ENCODE measurements around the gene CLDN11.

Gene CLDN11

DNA sequence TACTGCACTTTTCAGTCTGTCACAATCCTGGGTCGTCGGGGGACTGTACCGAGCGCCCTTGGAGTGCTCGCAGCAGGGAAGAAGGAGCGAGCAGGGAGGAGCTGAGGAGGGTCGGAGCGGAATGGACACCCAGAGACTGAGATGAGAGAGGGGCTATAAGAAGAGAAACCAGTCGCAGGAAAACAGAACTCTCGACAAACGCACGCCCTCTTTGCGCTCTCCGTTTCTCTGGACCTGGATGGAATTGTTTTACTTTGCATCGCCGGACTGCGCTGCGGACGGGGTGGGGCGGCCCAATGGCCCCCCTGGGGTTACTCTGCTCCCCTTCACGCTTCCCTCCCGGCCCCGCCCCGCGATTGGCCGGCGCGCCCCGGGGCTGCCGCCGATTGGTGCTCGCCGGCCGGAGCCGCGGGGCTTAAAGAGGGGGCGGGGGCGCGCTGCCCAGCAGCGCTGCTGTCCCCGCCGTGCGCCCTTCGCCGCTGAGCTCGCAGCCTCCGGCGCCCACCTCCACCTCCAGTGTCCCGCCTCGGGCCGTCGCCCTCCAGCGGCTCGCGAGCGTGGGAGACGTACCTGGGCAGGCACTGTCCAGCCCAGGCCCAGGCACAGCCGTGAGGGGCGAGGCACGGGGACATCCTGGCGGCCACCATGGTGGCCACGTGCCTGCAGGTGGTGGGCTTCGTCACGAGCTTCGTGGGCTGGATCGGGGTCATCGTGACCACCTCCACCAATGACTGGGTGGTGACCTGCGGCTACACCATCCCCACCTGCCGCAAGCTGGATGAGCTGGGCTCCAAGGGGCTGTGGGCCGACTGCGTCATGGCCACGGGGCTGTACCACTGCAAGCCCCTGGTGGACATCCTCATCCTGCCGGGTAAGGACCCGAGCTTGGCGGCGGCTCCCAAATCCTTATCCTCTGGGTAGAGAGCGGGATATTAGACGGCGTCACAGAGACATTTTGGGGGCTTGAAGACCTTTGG, at the start of gene CLDN11:
CLDN11 (plus strand) TSS at position 447 of the 977 bp plus-strand sequence; CDS start at position 646, 199 bp downstream.
- DNase-seq: peak; percentile 72

DNA sequence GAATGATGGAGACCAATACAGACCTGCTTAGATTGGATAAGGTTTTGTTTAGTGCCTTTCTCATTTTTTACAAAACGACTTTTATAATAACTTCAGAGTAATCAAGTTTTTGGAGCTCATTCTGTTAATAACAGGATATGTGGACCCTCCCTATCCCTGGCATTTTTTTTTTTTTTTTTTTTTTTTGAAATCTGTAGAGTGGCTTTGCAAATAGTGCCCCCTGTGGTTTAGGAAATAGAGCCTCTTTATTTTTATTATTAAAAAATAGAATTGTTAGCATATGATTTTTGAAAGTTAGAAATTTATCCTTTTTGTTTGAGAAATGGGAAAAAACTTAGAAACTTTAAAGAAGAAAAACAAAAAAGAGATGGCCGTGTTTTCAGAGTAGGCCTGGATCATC, 49.7 kb upstream of the CLDN11 start:
- DNase-seq: no peak

DNA sequence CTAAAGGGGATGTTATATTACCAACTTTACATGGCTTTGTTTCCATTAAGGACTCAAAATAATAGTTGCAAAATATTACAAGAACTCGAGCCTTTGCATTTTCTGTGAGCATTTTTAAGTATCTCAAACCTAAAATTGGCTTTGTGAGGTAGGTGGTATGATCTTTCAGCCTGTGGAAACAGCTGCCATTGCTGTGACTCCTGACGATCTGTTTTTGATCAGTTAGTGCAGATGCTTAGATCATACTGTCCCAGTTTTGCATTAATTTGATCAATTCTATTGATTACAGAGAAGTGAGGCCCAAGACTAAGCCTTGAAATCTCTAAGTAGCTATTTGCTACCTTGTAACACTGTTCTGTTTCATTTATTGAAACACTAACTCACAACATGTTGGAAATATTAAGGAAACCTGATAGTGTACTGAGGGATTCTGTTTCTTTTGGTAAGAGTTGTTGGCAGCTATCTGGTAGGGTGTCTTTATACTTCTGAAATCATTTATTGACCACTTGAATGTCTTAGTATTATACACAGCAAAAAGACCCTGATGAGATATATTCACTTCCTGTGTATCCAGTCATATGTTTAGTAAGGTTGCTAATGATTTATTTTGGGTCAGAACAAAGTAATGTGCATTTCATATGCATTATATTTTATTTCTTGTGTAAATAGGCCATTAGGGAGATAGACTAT, 46.3 kb upstream of the CLDN11 start:
- no peak for DNase-seq

DNA sequence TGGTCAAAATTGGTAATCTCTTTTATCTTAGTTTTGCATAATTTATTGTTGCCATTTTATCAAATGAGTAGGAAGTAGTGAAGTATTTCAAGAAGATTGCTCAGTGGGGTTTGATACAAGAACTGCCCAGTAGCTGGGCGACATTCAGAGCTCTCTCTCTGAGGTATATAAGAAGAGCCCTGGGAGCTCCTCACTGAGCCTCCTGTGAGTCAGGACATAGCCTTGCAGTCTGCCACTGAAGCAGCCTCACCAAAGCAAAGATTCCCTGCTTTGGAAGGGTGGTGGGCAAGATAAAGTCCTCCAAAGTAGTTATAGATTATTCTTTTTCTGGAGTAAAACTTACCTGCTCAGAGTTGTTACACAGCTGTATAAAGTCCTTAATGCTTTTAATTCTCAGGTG, 35.1 kb upstream of the CLDN11 start:
- peak; percentile 42 for DNase-seq

DNA sequence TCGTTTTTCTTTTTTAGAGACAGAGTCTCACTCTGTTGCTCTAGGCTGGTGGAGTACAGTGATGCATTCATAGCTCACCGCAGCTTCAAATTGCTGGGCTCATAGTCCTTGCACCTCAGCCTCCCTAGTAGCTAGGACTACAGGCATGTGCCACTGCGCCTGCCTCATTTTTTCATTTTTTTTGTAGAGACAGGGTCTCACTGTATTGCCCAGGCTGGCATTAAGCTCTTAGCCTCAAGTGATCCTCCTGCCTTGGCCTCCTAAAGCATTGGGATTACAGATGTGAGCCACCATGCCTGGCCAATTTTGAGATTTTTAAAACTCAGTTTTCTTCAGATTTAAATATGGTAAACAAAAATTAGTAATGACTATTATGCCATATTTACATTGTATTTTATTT, 32.2 kb upstream of the CLDN11 start:
- DNase-seq: no peak

DNA sequence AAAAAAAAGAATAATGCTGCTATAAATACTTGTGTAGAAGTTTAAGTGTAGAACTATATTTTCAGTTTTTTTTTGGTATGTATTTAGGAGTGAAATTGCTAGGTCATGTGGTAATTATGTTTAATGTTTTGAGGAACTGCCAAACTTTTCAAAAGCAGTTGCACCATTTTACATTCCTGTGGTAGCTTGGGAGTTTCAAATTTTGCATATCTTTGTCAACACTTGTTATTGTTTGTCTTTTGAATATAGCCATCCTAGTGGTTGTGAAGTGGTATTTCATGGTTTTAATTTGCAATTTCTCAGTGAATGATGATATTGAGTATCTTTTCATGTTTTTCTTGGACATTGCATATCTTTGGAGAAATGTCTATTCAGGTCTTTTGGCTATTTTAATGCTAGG, 30.7 kb upstream of the CLDN11 start:
- peak; percentile 29 for DNase-seq

DNA sequence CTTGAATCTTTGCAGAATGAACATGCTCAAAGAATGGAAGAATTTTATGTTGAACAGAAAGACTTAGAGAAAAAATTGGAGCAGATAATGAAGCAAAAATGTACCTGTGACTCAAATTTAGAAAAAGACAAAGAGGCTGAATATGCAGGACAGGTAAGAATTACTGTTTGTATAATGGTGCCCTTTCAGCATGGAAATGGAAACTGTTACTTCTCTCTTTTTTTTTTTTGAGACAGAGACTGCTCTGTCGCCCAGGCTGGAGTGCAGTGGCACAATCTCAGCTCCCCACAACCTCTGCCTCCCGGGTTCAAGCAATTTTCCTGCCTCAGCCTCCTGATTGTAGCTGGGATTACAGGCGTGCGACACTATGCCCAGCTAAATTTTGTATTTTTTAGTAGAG, 27.6 kb upstream of the CLDN11 start:
- DNase-seq: no peak

DNA sequence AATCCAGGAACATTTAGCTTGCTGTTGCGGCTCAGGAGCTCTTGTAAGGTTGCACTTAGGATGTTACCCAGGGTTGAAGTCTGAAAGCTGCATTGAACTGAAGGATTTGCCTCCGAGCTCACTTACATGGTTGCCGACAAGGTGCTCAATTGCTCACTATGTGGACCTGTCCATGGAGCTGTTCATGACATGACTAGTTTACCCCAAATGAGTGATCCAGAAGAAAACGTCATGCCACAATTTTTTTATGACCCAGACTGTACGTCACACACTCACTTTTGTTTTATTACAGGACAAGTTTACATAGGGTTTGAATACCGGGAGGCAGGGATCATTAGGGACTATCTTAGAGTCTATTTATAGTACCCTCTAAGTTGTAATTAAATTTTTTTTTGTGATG, 21.0 kb upstream of the CLDN11 start:
- no peak for DNase-seq

DNA sequence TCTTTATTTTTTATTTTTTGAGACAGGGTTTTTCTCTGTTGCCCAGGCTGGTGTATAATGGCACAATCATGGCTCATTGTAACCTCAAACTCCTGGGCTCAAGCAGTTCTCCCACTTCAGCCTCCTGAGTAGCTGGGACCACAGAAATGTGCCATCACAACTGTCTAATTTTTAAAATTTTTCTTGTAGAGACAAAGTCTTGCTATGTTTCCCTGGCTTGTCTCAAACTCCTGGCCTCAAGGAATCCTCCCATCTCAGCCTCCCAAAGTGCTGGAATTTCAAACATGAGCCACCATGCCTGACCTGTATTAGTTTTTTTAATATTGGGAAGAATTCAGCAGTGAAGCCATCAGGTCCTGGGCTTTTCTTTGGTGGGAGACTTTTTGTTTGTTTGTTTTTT, 13.6 kb upstream of the CLDN11 start:
- DNase-seq: no peak

DNA sequence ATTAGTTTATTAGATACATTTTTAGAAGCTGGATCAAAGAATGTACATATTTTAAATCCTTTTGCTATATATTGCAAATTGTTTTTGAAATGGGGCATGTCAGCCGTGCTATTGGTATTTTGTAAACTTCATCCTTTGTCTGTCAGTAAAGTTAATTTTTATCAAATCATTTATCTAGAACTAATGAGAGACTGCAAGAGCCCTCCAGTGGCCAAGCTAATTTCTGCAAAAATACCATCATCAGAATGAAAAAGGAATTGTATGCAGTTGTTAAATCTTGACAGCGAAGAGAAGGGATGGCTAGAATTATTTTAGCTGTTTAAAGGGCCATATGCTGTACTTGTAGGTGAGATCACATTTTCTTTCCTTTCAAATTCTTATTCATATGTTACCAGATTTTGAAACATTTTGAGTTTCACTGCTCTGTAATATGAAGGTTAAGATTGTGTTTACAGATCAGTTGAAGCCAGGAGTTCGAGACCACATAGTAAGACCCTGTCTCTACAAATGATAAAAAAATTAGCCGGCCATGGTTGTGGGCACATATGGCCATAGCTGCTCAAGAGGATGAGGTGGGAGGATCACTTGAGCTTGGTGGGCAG, 8.1 kb upstream of the CLDN11 start:
- peak; percentile 29 for DNase-seq

DNA sequence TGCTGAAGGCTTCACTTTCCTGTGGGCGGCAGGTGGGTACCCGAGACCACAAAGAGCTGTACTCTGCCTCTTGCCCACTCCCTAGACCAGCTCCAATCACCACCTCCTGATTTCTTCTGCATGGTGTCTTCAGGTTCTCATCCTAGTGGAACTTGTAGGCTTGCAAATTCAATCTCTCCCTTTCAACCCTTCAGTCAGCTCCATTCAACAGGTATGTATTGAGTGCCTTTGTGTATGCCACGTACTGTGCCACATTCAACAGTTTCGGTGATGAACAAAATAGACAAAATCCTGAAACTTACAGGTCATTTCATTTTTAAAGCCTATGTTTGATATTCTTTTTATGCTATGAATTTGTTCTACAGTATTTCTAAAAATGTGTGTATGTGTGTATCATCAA, 5.4 kb upstream of the CLDN11 start:
- no peak for DNase-seq

DNA sequence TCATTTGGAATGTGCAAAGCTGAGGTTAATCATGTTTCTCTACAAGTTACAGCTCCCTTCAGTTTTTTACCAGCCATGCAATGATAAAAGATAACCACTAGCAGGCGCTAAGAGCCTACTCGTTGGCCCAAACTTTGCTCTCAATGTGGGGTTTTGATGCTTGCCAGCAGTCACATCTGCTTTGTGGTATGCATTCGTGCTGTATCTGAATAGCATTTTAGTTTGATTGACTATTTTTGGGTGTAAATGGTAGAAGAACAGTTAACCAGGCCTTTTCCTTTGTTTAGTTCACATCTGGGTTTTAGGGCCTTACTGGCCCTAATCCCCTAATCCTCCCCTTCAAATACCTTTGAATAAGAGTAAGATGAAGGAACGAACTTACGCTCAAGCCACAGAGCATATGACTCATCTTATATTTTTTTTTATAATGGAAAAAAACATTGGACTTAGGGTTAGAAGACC, 4.4 kb upstream of the CLDN11 start:
- peak; percentile 85 for DNase-seq

DNA sequence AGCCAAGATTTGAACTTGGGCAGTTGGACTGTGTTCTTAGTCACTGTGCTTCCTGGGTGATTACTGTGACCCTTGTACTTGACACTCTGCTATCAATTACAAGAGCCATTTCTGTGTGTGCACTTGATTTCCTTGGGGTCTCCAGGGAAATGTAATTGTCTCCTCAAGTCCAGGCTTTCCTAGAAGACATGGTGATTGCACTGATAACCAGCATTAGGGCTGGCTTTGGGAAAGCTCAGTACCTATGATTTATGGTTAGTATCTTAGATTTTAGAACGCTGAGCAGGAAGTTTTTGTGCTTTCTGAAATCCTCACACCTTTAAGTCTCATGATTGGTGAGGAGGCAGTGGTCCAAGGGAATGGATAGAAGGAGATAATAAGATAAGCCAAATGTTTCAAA, 1.6 kb upstream of the CLDN11 start:
- no peak for DNase-seq

DNA sequence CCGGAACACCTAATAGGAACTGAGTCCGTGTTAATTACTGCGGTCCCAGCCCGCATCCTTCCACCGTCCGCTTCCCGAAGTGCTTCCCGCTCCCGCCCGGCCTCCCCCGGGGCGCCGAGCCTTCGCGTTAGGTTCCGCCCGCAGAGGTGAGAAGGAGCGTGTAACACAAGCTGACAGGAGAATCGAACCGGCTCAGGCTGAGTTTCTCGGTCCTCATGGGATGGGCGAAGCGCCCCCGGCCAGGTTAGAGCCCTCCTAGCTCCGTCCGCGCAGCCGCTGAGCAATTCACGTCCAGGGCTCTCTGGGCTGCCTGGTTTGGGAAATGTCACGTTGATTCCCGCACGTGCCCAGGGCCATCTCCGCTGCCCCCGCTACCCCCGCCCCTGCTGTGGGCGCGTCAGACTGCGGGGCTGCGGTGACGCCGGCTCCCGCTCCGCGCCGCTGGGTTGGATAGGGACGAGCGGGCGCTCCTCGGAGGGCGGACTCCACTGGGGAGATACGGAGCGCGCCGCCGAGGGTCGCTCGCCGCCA, 954 bp downstream of the CLDN11 start:
- peak; percentile 17 for DNase-seq

DNA sequence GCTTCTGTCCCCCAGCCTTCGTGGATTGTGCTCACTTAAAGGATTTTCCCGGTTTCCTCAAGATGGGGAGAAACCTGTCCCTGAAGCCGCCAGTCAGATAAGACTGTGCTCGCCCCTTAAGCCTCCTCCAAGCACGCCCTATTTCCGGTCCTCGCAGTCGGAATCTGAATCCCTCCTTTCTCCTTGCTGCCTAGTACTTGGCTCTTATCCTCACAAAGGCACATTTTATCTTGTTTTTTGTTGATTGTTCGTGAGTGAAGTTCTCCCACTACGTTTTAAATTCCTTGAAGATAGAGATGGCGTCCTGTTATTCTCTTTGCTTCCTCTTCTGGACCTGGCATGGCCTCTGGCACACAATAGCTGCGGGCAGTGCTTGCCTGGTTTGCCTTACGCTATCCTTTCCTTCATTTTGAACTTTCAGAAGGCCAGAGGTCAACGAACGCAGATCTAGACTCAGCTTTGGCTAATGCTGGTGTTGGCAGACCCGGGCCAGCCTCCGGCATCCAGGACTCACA, 1.7 kb downstream of the CLDN11 start:
- DNase-seq: no peak

DNA sequence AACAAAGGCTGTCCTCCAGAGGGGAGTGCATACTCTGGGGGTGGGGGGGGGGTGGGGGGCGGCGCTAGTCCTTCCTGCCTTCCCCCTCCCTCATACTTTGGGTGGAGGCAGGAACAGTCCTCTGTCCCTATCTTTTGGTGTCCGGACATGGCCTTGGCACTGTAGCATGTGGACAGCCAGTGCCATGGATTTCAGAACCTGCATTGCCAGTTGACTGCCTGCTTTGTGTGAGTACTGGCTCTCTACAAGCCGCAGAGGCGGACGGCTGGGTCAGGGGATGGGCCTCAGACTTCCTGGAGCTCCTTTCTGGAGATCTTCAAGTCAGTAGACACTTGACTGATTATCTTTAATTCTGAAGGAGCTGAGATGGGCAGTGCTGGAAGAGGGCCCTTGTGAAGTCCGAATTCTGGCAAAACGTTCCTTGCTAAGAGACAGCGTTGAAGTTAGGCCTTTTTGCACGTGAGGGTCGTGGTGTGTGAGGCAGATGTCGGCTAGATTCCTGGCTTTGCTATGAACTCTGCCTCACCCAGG, 2.5 kb downstream of the CLDN11 start:
- peak; percentile 40 for DNase-seq

DNA sequence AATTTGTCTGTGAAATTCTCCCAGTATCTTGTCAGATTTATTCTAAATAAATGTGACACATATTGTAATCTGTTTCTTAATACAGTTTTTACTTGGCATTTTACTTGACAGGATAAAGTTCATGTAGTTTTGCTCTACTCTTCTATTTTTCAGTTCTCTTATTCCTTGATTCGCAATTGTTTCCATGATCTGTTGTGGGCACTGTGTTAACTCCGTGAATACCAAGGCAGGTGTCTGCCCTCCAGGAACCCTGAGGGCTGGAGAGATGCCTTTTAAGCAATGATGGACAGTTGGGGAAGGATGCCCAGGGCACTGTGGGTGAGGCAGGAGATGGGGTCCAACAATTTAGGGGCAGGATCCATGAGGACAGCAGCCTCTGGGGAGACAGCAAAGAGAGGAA, 3.1 kb downstream of the CLDN11 start:
- DNase-seq: no peak

DNA sequence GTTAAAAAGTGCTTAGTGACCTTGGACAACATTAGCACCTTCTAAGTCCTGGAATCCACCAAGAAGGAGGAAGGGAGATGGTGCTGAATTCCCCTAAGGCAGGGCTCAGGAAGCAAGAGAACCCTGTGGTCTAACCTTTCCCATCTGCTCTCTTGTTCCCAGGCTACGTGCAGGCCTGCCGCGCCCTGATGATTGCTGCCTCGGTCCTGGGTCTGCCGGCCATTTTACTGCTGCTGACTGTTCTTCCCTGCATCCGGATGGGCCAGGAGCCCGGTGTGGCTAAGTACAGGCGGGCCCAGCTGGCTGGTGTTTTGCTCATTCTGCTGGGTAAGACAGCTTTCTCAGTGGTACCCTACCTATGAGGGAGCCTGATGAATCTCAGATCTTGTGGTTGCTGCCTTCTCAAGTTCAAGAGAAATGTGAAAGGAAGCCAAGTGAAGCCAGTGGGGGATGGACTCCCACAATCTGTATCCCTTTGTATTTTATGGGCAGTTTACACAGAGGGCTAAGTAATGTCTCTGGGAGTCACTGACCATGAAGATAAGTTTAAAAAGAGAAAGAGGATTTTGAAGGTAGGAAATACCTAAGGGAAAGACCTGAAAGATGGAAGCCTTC, 4.4 kb downstream of the CLDN11 start:
- no peak for DNase-seq

DNA sequence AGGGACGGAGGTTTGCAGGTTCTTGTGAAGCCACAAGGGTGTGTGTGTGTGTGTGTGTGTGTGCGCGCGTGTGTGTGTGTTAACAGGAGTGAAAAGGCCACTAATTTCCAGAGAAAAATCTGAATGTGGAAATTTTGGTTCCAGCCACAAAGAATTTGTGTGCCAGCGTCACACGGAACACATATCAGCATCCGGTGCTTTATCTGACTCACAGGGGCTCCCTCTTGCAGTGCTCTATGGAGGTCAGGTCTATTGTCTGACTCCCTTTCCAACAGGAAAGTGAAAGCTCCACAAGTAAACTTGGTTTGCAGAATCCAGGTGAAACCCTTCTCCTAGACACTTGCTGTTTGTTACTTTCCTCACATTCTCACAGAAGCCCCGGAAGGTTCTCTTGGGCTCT, 6.2 kb downstream of the CLDN11 start:
- DNase-seq: no peak

DNA sequence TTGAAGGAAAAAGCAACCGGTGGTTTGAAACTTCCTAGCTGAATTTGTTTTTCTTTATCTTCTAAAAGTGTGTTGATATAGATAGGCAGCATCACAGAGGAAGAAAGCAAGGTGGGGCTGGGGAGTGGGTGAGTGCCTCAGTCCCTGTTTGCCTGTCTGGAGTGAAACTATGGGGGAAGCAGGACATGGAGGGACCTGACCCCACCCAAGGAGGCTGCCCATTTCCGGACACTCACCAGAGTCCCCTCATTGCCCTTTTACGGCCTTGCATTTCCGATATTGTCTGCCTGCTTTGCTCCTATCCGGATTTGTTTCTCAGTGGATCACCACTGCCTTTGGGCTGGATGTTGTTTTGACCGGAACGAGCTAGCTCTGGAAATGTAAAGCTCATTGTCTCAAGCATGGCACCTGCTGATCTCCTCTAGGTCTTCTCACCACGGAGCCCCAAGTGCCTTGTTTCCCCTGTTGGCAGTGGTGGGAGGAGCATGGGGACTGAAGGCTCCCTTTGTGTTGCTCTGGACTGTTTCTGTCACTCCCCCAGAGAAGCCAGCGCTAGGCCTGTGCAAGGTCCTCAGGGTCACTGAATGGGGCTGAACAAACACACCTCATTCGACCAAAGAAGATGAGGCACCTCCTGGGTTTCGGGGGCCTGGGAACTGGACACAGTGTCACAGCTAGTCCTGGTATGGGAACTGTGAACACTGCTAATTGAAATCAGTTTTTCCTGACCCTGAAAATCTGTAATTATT, 7.0 kb downstream of the CLDN11 start:
- no peak for DNase-seq

DNA sequence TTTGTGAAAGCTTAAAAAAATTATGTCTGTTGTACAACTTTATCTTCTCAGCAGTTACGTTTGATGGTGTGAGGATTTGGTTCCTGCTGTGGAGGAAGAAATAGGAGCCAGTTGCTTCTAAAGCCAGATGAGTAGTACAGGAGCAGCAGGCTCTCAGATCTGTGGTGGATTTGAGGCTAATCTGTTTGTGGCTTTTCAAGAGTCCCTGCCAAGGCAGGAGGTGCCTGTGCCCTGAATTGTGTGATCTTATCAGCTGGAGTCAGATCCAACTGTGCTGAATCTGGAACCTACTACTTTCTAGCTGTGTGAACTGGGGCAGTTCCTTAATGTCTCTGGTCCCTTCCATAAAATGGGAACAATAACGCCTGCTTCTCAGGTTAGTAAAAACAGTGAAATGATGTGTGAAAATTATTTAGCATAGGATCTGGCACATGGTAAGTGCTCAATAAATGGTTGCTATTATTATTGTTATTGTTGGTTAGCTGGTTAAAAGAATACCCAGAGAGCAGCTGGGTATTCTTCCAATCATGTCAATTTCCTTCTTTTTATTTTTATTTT, 7.7 kb downstream of the CLDN11 start:
- no peak for DNase-seq
